HepG2 (cell line): ENCODE measurements around the gene HIGD1A. TPM values are rescaled to one million over a fixed set of nuclear protein-coding genes. Genes with fewer than 3 reads are reported as not detected.

Experiments
- ATAC-seq: fragments of 200-7000 bp; cut with Tn5 transposase; 3 replicates; pipeline ENCODE4 v1.9.1; 2020; ENCODE audit warnings: mild to moderate bottlenecking, moderate library complexity
- BruUV-seq: library from RNA; stranded (reverse); fragments of 400-500 nt; replicated peaks from 2 replicates; lab custom pipeline; 2021; lab: Mats Ljungman, UMichigan
- CTCF ChIA-PET: fragments of 300-600 bp; formaldehyde crosslinking; extraction: SDS; loops from one replicate; lab custom pipeline; 2021; ENCODE audit warnings: low total read pairs, inconsistent platforms, low intra/inter-chr PET ratio; lab: Yijun Ruan, JAX
- POLR2A ChIA-PET: fragments of 350-600 bp; sonication (Branson Sonifier 250); formaldehyde crosslinking; loops from one replicate; lab custom pipeline; 2020; ENCODE audit warnings: antibody characterized with exemption, inconsistent platforms; lab: Yijun Ruan, JAX
- DNase-seq: peaks from one replicate; pipeline ENCODE4 v3.0.0-alpha.2; 2015; ENCODE audit warnings: low spot score
- FAIRE-seq: peaks from 3 replicates; lab custom pipeline; 2011; peaks lifted over from hg19 to GRCh38; lab: Jason Lieb, UNC
- H2AFZ ChIP-seq: one replicate; pipeline ENCODE4 v1.6.1; 2011; ENCODE audit warnings: low read length, inconsistent platforms
- H3K27ac ChIP-seq: fragments of 300-600 bp; 3 replicates; pipeline ENCODE4 v1.8.0; 2011; ENCODE audit warnings: mixed run types, mild to moderate bottlenecking, mixed read lengths, low read length, inconsistent platforms; ENCODE audit not compliant: insufficient read depth; ENCODE audit errors: extremely low read length
- H3K27me3 ChIP-seq, 2 experiments: fragments of 200-600 bp in 1 of 2; 2 replicates in 1 of 2; 3 replicates in 1 of 2; pipeline versions ENCODE4 v1.6.0 to v1.8.0; 2011; ENCODE audit warnings: low read length in 2 of 2, mild to moderate bottlenecking in 2 of 2, moderate library complexity in 2 of 2, inconsistent platforms in 1 of 2; ENCODE audit not compliant: insufficient read depth in 2 of 2, control insufficient read depth in 1 of 2
- H3K36me3 ChIP-seq, 2 experiments: fragments of 200-600 bp in 1 of 2; replicated peaks in 1 of 2; 2 replicates in 1 of 2; 3 replicates in 1 of 2; pipeline versions ENCODE4 v1.5.1 to v1.8.0; 2011; ENCODE audit warnings: low read length in 2 of 2, inconsistent platforms in 1 of 2; ENCODE audit not compliant: insufficient read depth in 2 of 2, control insufficient read depth in 1 of 2
- H3K4me1 ChIP-seq: 2 replicates; pipeline ENCODE4 v1.5.1; 2012; ENCODE audit warnings: low read length, inconsistent platforms; ENCODE audit not compliant: insufficient read depth
- H3K4me2 ChIP-seq: 2 replicates; pipeline ENCODE4 v1.6.0; 2011; ENCODE audit warnings: low read depth, low read length, inconsistent platforms
- H3K4me3 ChIP-seq, 3 experiments: fragments of 200-600 bp in 1 of 3; sonication (generic), shearing (Covaris generic) in 1 of 3; replicated peaks in 1 of 3; 2 replicates each; pipeline ENCODE4 v1.5.1; 2011 to 2016; ENCODE audit warnings: low read length in 3 of 3, inconsistent platforms in 2 of 3, low read depth in 2 of 3, mild to moderate bottlenecking in 2 of 3, control low read depth in 1 of 3, mixed read lengths in 1 of 3; ENCODE audit not compliant: insufficient read depth in 1 of 3
- H3K79me2 ChIP-seq: one replicate; pipeline ENCODE4 v1.6.1; 2011; ENCODE audit warnings: low read length, inconsistent platforms; ENCODE audit not compliant: insufficient read depth
- H3K9ac ChIP-seq: 2 replicates; pipeline ENCODE4 v1.6.0; 2011; ENCODE audit warnings: mild to moderate bottlenecking, low read depth, low read length, inconsistent platforms; ENCODE audit not compliant: insufficient read depth
- H3K9me3 ChIP-seq: 2 replicates; pipeline ENCODE4 v1.5.1; 2012; ENCODE audit warnings: mild to moderate bottlenecking, low read length
- H4K20me1 ChIP-seq: 2 replicates; pipeline ENCODE4 v1.6.0; 2011; ENCODE audit warnings: inconsistent platforms, mild to moderate bottlenecking, low read length, moderate library complexity; ENCODE audit not compliant: insufficient read depth
- MXD4 ChIP-seq: IDR thresholded peaks from 2 replicates; pipeline ENCODE4 v1.6.1; 2016; ENCODE audit warnings: mild to moderate bottlenecking, missing biosample characterization, missing genetic modification reagents
- PRDM10 ChIP-seq: sonication (generic); formaldehyde crosslinking; IDR thresholded peaks from 2 replicates; pipeline ENCODE4 v1.4.0; 2020; ENCODE audit warnings: low read depth, missing genetic modification reagents
- ZNF251 ChIP-seq: sonication (generic); formaldehyde crosslinking; IDR thresholded peaks from 2 replicates; pipeline ENCODE4 v1.9.0; 2021; ENCODE audit warnings: mild to moderate bottlenecking, missing genetic modification reagents
- ZNF276 ChIP-seq: sonication (generic); formaldehyde crosslinking; IDR thresholded peaks from 2 replicates; pipeline ENCODE4 v1.4.0; 2020; ENCODE audit warnings: mild to moderate bottlenecking, low read depth, missing genetic modification reagents
- WGBS: methylation state at CpG from one replicate; pipeline ENCODE4 v1.1.6; 2017; ENCODE audit warnings: low lambda C conversion rate; 5-methylcytosine and 5-hydroxymethylcytosine counted together
- in situ Hi-C: cut with HindIII; loops from 2 replicates; pipeline ENCODE4 v1.10.0; 2017; ENCODE audit warnings: low pct_unique_long_range_greater_than_20kb; ENCODE audit not compliant: extremely low pct_ligation_motif_present
- intact Hi-C: fragments of 100-400 bp; cut with micrococcal nuclease; formaldehyde crosslinking; loops from one replicate; pipeline ENCODE4 v1.10.0; 2022; ENCODE audit not compliant: unreplicated experiment
- polyA plus RNA-seq, 8 experiments: library from polyadenylated mRNA; depleted of rRNA in 3 of 8; stranded (reverse) in 7 of 8; unstranded in 1 of 8; fragments of >200 nt; fragmentation: Illumina TruSeq in 4 of 8; extraction: Trizol in 4 of 8; gene quantifications; 2 replicates each; pipeline versions ENCODE4 v1.2.1 to v1.2.3, GENCODE V29; 2011 to 2016; ENCODE audit warnings: low read depth in 4 of 8, missing spikeins in 1 of 8, mixed read lengths in 1 of 8; ENCODE audit not compliant: insufficient read depth in 1 of 8
- total RNA-seq, 5 experiments: library from RNA; depleted of rRNA; stranded (reverse); fragments of >200 nt; fragmentation: Illumina TruSeq; extraction: Trizol; gene quantifications; 2 replicates each; pipeline ENCODE4 v1.2.3, GENCODE V29; 2016; ENCODE audit warnings: low read depth in 1 of 5
- TF ChIP-seq, protein P1 (sequence below): sonication (generic); formaldehyde crosslinking; IDR thresholded peaks from 2 replicates; pipeline ENCODE4 v1.4.0; 2020; ENCODE audit warnings: missing genetic modification reagents, borderline replicate concordance
- TF ChIP-seq, protein P2 (sequence below), 2 experiments: fragments of 450-650 bp in 1 of 2; sonication (generic) in 1 of 2; formaldehyde crosslinking in 1 of 2; IDR thresholded peaks; 2 replicates each; pipeline versions ENCODE4 v1.6.1 to v1.8.0; 2016 to 2022; ENCODE audit warnings: antibody characterized with exemption in 1 of 2, mild to moderate bottlenecking in 1 of 2, missing genetic modification reagents in 1 of 2

HIGD1A gene
- total and polyA plus RNA-seq, 2 of the 13 experiments (the other 11 are each of a cell fraction or from before 2014, with no cell fraction given) = 222 to 253 TPM

- CTCF ChIA-PET = no interaction called here
- Histone ChIP-seq H3K4me3 (no peak overlapping the region), H3K9me3 (no peaks in the 10 kb centered on the region), H3K27me3 (no peaks in the 10 kb centered on the region), H3K36me3 (no peaks in the 10 kb centered on the region), H4K20me1 (no peaks in the 10 kb centered on the region), H3K27ac (no peak overlapping the region), H3K9ac (no peak overlapping the region), H3K4me1 (peaks cover 11% of the 10 kb centered on the region; the same call in 1 of the 2 replicates), H2AFZ (no peak overlapping the region), H3K4me2 (no peak overlapping the region), H3K79me2 (no peaks in the 10 kb centered on the region)
- POLR2A ChIA-PET = no interaction called here
- WGBS = 79% methylated on average over 6 of the region's 6 CpGs
- DNase-seq = no peak
- no TSS peak for BruUV-seq
- intact Hi-C loops = no loop called here
- in situ Hi-C loops = no loop called here
- FAIRE-seq = no peak
- no peak for ATAC-seq
- TF ChIP-seq ZNF251 (CRISPR knock-in tag) = no peak
- TF ChIP-seq PRDM10 (CRISPR knock-in tag) = no peak
- TF ChIP-seq, protein P1, sequence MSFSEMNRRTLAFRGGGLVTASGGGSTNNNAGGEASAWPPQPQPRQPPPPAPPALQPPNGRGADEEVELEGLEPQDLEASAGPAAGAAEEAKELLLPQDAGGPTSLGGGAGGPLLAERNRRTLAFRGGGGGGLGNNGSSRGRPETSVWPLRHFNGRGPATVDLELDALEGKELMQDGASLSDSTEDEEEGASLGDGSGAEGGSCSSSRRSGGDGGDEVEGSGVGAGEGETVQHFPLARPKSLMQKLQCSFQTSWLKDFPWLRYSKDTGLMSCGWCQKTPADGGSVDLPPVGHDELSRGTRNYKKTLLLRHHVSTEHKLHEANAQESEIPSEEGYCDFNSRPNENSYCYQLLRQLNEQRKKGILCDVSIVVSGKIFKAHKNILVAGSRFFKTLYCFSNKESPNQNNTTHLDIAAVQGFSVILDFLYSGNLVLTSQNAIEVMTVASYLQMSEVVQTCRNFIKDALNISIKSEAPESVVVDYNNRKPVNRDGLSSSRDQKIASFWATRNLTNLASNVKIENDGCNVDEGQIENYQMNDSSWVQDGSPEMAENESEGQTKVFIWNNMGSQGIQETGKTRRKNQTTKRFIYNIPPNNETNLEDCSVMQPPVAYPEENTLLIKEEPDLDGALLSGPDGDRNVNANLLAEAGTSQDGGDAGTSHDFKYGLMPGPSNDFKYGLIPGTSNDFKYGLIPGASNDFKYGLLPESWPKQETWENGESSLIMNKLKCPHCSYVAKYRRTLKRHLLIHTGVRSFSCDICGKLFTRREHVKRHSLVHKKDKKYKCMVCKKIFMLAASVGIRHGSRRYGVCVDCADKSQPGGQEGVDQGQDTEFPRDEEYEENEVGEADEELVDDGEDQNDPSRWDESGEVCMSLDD (CRISPR knock-in tag) = no peak
- TF ChIP-seq, protein P2, sequence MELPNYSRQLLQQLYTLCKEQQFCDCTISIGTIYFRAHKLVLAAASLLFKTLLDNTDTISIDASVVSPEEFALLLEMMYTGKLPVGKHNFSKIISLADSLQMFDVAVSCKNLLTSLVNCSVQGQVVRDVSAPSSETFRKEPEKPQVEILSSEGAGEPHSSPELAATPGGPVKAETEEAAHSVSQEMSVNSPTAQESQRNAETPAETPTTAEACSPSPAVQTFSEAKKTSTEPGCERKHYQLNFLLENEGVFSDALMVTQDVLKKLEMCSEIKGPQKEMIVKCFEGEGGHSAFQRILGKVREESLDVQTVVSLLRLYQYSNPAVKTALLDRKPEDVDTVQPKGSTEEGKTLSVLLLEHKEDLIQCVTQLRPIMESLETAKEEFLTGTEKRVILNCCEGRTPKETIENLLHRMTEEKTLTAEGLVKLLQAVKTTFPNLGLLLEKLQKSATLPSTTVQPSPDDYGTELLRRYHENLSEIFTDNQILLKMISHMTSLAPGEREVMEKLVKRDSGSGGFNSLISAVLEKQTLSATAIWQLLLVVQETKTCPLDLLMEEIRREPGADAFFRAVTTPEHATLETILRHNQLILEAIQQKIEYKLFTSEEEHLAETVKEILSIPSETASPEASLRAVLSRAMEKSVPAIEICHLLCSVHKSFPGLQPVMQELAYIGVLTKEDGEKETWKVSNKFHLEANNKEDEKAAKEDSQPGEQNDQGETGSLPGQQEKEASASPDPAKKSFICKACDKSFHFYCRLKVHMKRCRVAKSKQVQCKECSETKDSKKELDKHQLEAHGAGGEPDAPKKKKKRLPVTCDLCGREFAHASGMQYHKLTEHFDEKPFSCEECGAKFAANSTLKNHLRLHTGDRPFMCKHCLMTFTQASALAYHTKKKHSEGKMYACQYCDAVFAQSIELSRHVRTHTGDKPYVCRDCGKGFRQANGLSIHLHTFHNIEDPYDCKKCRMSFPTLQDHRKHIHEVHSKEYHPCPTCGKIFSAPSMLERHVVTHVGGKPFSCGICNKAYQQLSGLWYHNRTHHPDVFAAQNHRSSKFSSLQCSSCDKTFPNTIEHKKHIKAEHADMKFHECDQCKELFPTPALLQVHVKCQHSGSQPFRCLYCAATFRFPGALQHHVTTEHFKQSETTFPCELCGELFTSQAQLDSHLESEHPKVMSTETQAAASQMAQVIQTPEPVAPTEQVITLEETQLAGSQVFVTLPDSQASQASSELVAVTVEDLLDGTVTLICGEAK (IDR thresholded peaks at IDR 0.05) = no peak
- TF ChIP-seq, protein P2 (CRISPR knock-in tag; IDR thresholded peaks at IDR 0.05) = no peak
- no peak for TF ChIP-seq ZNF276
- TF ChIP-seq MXD4 (CRISPR knock-in tag) = no peak
Observed at GRCh38 chr3:42773409-42773751, 30.9 kb downstream of the HIGD1A start.
